ENCODE data around the gene RARRES2.
"Not testable (repeated sequence)": the region's sequence is repeated elsewhere in the genome, so short reads cannot be mapped to it uniquely, and the experiment has no call there.

DNA sequence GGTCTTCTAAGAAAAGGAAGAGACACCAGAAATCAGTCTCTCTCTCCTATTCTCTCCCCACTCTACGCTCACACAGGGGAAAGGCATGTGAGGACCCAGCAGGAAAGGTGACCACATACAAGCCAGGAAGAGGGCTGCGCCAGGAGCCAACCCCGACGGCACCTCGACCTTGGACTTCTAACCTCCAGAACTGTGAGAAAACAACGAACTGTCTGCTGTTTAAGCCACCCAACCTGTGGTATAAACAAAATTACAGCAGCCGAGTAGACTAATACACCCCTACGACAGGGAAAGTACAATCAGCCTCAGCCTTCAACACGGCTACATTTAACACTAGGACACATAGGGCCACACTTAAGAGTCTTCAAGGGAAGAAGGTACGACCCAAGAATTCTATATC lies 44.6 kb downstream of the RARRES2 start:
- TF ChIP-seq, protein P1, sequence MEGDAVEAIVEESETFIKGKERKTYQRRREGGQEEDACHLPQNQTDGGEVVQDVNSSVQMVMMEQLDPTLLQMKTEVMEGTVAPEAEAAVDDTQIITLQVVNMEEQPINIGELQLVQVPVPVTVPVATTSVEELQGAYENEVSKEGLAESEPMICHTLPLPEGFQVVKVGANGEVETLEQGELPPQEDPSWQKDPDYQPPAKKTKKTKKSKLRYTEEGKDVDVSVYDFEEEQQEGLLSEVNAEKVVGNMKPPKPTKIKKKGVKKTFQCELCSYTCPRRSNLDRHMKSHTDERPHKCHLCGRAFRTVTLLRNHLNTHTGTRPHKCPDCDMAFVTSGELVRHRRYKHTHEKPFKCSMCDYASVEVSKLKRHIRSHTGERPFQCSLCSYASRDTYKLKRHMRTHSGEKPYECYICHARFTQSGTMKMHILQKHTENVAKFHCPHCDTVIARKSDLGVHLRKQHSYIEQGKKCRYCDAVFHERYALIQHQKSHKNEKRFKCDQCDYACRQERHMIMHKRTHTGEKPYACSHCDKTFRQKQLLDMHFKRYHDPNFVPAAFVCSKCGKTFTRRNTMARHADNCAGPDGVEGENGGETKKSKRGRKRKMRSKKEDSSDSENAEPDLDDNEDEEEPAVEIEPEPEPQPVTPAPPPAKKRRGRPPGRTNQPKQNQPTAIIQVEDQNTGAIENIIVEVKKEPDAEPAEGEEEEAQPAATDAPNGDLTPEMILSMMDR (IDR thresholded peaks at IDR 0.05; ENCODE audit: low read depth, low read length, poor library complexity, severe bottlenecking), result not testable (repeated sequence)
- TF ChIP-seq EZH2phosphoT487 (IDR thresholded peaks at IDR 0.05; ENCODE audit: borderline replicate concordance, low read length), result not testable (repeated sequence)

Measured in DOHH2 (cell line).